Ovary (tissue), 9 donors: Measurements from ENCODE around the gene DYRK1A. TPM values are rescaled to one million over a fixed set of nuclear protein-coding genes. Genes with fewer than 3 reads are reported as not detected.

Experiments
- DNase-seq, 5 donors: peaks; one replicate each; pipeline ENCODE4 v3.0.0-alpha.2; 2019 to 2020
- H3K27ac ChIP-seq, 2 donors: fragments of 200-600 bp; one replicate each; pipeline versions ENCODE4 v1.5.1 to v1.8.0; 2019 to 2022
- H3K27me3 ChIP-seq: fragments of 200-600 bp; one replicate; pipeline ENCODE4 v1.8.0; 2022
- H3K36me3 ChIP-seq: fragments of 200-600 bp; sonication (generic); one replicate; pipeline ENCODE4 v1.5.1; 2019
- H3K4me1 ChIP-seq: one replicate; pipeline ENCODE4 v1.8.1; 2013; ENCODE audit warnings: mild to moderate bottlenecking, moderate library complexity; ENCODE audit not compliant: insufficient read depth
- H3K4me3 ChIP-seq: fragments of 200-600 bp; sonication (generic); one replicate; pipeline ENCODE4 v1.5.1; 2017
- H3K9me3 ChIP-seq, 2 donors: fragments of 200-600 bp in 1 of 2; sonication (generic) in 1 of 2; one replicate each; pipeline versions ENCODE4 v1.5.1 to v1.8.1; 2013 to 2019; ENCODE audit warnings: mild to moderate bottlenecking in 1 of 2, moderate library complexity in 1 of 2
- EP300 ChIP-seq: sonication (generic); formaldehyde crosslinking; IDR thresholded peaks from one replicate; pipeline ENCODE4 v1.6.1; 2017; ENCODE audit warnings: antibody characterized with exemption
- POLR2A ChIP-seq: fragments of 450-650 bp; IDR thresholded peaks from one replicate; pipeline ENCODE4 v1.6.1; 2017; ENCODE audit warnings: antibody characterized with exemption, mild to moderate bottlenecking, moderate library complexity
- WGBS, 3 donors: extraction: QIAGEN DNeasy Blood & Tissue Kit in 1 of 3; methylation state at CpG; one replicate each; pipeline versions ENCODE4 v1.1.5 to v1.1.7; 2013 to 2017; 5-methylcytosine and 5-hydroxymethylcytosine counted together
- intact Hi-C, 4 donors: fragments of 100-400 bp; cut with DNase I; formaldehyde crosslinking; loops; one replicate each; pipeline versions ENCODE4 v1.11.0 to v1.15.1; 2022 to 2023
- polyA plus RNA-seq, 2 donors: library from polyadenylated mRNA; stranded (reverse); fragments of 200-250 nt in 1 of 2; fragments of 350-450 nt in 1 of 2; fragmentation: Illumina TruSeq in 1 of 2; extraction: RNeasy Lipid Tissue Mini Kit (QIAGEN cat#74804) in 1 of 2; gene quantifications; one replicate each; pipeline ENCODE4 v1.2.3, GENCODE V29; 2013 to 2014
- total RNA-seq, 7 donors: library from RNA; depleted of rRNA in 2 of 7; stranded (reverse); fragments of >200 nt in 2 of 7; fragmentation: NEBNext Ultra II Directional in 3 of 7; extraction: Animal tissue kit (Norgen Biotek cat#: 25700) in 3 of 7; gene quantifications; one replicate each; pipeline versions ENCODE4 v1.1.0 to v1.2.4, GENCODE V29; 2016 to 2023
- TF ChIP-seq, protein P1 (sequence below), 3 donors: fragments of 450-650 bp in 2 of 3; fragments of 200-600 bp in 1 of 3; IDR thresholded peaks; one replicate each; pipeline versions ENCODE4 v1.5.1 to v1.8.0; 2016 to 2022; ENCODE audit warnings: antibody characterized with exemption in 3 of 3, mild to moderate bottlenecking in 1 of 3
- donor health status: DM: no; HTN: no; CAD: no; lungs with moderate emphysema.
- donor health status: DM: no; HTN: no; CAD: no.
- donor health status: Bipolar disorder and iron deficiency.
- donor health status: DM: yes; HTN: yes; CAD: no.
- donor health status: DM: no; HTN: no; CAD: no.
- donor health status: DM: yes; HTN: yes; CAD: no.

The DYRK1A gene
- total and polyA plus RNA-seq, 9 donors, result 30.9 to 89.0 (median 73.9) TPM

DNA sequence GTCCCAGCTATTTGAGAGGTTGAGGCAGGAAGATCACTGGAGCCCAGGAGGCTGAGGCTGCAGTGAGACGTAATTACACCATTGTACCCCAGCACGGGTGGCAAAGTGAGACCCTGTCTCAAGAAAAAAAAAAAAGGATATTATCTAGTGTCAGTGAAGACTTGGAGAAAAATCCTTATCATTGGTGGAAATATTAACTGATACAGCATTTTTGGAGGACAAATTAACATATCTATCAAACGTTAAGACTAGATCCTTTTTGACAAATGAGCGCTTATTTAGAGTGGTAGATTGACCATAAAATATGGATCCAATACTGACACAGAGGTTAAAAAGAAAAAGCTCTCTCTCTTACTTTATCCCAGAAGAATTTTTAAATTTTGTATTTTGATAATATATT lies 35.2 kb upstream of the DYRK1A start:
- DNase-seq, result no peak
- Histone ChIP-seq H3K4me1 (no peaks in the 10 kb centered on the region), H3K36me3 (no peaks in the 10 kb centered on the region), H3K27ac (no peak overlapping the region), H3K4me3 (no peak overlapping the region), H3K9me3 (no peaks in the 10 kb centered on the region), H3K27me3 (no peaks in the 10 kb centered on the region)
- intact Hi-C loops, result no loop called here
- 81 to 85% (median 85%) methylated on average over 4 of the region's 4 CpGs for WGBS, 3 donors
- TF ChIP-seq EP300 (no peak), POLR2A (no peak)
- TF ChIP-seq, protein P1, sequence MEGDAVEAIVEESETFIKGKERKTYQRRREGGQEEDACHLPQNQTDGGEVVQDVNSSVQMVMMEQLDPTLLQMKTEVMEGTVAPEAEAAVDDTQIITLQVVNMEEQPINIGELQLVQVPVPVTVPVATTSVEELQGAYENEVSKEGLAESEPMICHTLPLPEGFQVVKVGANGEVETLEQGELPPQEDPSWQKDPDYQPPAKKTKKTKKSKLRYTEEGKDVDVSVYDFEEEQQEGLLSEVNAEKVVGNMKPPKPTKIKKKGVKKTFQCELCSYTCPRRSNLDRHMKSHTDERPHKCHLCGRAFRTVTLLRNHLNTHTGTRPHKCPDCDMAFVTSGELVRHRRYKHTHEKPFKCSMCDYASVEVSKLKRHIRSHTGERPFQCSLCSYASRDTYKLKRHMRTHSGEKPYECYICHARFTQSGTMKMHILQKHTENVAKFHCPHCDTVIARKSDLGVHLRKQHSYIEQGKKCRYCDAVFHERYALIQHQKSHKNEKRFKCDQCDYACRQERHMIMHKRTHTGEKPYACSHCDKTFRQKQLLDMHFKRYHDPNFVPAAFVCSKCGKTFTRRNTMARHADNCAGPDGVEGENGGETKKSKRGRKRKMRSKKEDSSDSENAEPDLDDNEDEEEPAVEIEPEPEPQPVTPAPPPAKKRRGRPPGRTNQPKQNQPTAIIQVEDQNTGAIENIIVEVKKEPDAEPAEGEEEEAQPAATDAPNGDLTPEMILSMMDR (IDR thresholded peaks at IDR 0.05), result no peak

DNA sequence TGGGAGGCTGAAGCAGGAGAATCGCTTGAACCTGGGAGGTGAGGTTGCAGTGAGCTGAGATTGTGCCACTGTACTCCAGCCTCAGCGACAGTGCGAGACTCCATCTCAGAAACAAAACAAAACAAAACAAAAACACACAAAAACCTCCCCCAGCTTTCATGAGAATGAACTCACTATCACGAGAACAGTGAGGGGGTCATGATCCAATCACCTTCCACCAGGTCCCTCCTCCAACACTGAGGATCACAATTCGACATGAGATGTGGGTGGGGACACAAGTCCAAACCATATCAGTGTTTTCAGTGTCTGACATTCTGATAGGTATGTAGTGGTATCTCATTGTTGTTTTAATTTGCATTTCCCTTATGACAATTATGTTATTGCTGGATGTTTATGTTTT lies 31.5 kb upstream of the DYRK1A start:
- no peak for DNase-seq
- no peak overlapping the region for H3K27ac ChIP-seq
- H3K4me3 ChIP-seq, result no peak overlapping the region
- 69 to 82% (median 80%) methylated on average over 5 of the region's 5 CpGs for WGBS, 3 donors
- H3K36me3 ChIP-seq, result no peaks in the 10 kb centered on the region
- no peaks in the 10 kb centered on the region for H3K27me3 ChIP-seq
- intact Hi-C loops, result no loop called here
- TF ChIP-seq POLR2A (no peak), EP300 (no peak)
- TF ChIP-seq, protein P1 (IDR thresholded peaks at IDR 0.05), result no peak
- no peaks in the 10 kb centered on the region for H3K9me3 ChIP-seq
- peaks cover 8% of the 10 kb centered on the region for H3K4me1 ChIP-seq

DNA sequence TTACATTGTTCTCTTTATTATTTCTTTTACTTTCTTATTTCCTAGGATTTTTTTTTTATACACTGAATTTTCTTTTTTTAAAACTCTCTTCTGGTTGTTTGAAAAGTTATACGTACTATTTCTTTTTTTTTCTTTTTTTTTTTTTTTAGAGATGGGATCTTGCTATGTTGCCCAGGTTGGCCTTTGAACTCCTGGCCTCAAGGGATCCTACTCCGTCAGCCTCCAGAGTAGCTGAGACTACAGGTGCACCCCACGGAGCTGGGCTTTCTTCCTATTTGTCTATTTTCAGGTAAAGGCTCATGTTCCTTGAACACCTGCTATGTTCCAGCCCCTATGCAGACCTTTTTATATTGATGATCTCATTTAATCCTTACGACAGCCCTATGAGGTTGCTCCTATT lies 29.4 kb upstream of the DYRK1A start:
- Histone ChIP-seq H3K27ac (no peak overlapping the region), H3K9me3 (no peaks in the 10 kb centered on the region), H3K4me3 (no peak overlapping the region), H3K27me3 (no peaks in the 10 kb centered on the region), H3K4me1 (peaks cover 8% of the 10 kb centered on the region), H3K36me3 (no peaks in the 10 kb centered on the region)
- DNase-seq, result no peak
- intact Hi-C loops, result no loop called here
- WGBS, 3 donors, result 95 to 96% (median 96%) methylated on average over 4 of the region's 4 CpGs
- TF ChIP-seq, protein P1 (IDR thresholded peaks at IDR 0.05), result no peak
- TF ChIP-seq EP300 (no peak), POLR2A (no peak)

DNA sequence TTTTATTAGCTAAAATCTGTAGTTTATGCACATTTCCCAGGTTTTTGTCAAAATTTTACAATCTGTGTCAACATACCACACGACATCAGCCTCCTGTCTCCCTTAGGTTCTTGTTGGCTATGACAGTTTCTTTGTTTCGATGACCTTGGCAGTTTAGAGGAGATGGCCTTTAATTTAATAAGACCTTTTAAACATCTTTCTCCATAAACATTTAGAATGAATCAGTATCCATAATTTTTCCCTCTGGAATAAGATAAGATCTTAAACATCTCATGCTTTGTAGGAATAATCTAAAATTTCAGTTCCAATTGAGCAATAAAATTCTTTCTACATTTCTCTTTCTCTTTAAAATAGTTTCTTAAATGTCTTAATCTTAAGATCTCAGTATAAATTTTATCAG lies 28.7 kb upstream of the DYRK1A start:
- Histone ChIP-seq H3K27ac (no peak overlapping the region), H3K9me3 (no peaks in the 10 kb centered on the region), H3K4me3 (no peak overlapping the region), H3K27me3 (no peaks in the 10 kb centered on the region), H3K4me1 (peaks cover 8% of the 10 kb centered on the region), H3K36me3 (no peaks in the 10 kb centered on the region)
- intact Hi-C loops, result no loop called here
- DNase-seq, result no peak
- 92 to 97% (median 95%) methylated on average over 2 of the region's 2 CpGs for WGBS, 3 donors
- TF ChIP-seq POLR2A, result no peak
- TF ChIP-seq EP300, result no peak
- TF ChIP-seq, protein P1 (IDR thresholded peaks at IDR 0.05), result no peak
